Esophagus muscularis mucosa (tissue), 4 donors: ENCODE results near the gene DTX1. TPM values are rescaled to one million over a fixed set of nuclear protein-coding genes. Genes with fewer than 3 reads are reported as not detected.
A peak's percentile ranks its signal among the peaks of the same experiment; 100 is the strongest.

Experiments
- DNase-seq: peaks from one replicate; pipeline ENCODE4 v3.0.0-alpha.2; 2017; ENCODE audit errors: extremely low spot score
- H3K27ac ChIP-seq, 4 donors: fragments of 200-600 bp; sonication (generic); replicated peaks in 1 of 4; 1 replicate in 3 of 4; 2 replicates in 1 of 4; pipeline ENCODE4 v1.5.1; 2016 to 2019; ENCODE audit warnings: mild to moderate bottlenecking in 1 of 4
- H3K27me3 ChIP-seq, 4 donors: fragments of 200-600 bp; sonication (generic); one replicate each; pipeline versions ENCODE4 v1.5.1 to v1.6.0; 2016 to 2019
- H3K36me3 ChIP-seq, 4 donors: fragments of 200-600 bp; sonication (generic); one replicate each; pipeline ENCODE4 v1.5.1; 2016 to 2019
- H3K4me1 ChIP-seq, 4 donors: fragments of 200-600 bp; sonication (generic); one replicate each; pipeline ENCODE4 v1.5.1; 2016 to 2019
- H3K4me3 ChIP-seq, 4 donors: fragments of 200-600 bp; sonication (generic); 1 replicate in 2 of 4; 2 replicates in 2 of 4; pipeline ENCODE4 v1.5.1; 2016 to 2019; ENCODE audit warnings: mild to moderate bottlenecking in 4 of 4, moderate library complexity in 1 of 4
- H3K9me3 ChIP-seq, 4 donors: fragments of 200-600 bp; sonication (generic); 1 replicate in 3 of 4; 2 replicates in 1 of 4; pipeline ENCODE4 v1.5.1; 2016 to 2019
- CTCF ChIP-seq, 3 experiments: fragments of 200-600 bp in 2 of 3; fragments of 450-650 bp in 1 of 3; sonication (generic) in 2 of 3; IDR thresholded peaks; one replicate each; pipeline ENCODE4 v1.5.1; 2017 to 2019; ENCODE audit warnings: antibody characterized with exemption in 3 of 3, mild to moderate bottlenecking in 2 of 3, moderate library complexity in 1 of 3
- EP300 ChIP-seq: sonication (generic); formaldehyde crosslinking; IDR thresholded peaks from one replicate; pipeline ENCODE4 v1.6.1; 2017; ENCODE audit warnings: antibody characterized with exemption
- POLR2A ChIP-seq: fragments of 450-650 bp; IDR thresholded peaks from one replicate; pipeline ENCODE4 v1.6.1; 2017; ENCODE audit warnings: antibody characterized with exemption, moderate library complexity, mild to moderate bottlenecking, low read depth
- POLR2AphosphoS5 ChIP-seq, 2 donors: sonication (generic); formaldehyde crosslinking; IDR thresholded peaks; one replicate each; pipeline ENCODE4 v1.6.1; 2017; ENCODE audit warnings: antibody characterized with exemption in 2 of 2
- WGBS: methylation state at CpG from one replicate; pipeline ENCODE4 v1.1.5; 2018; 5-methylcytosine and 5-hydroxymethylcytosine counted together
- intact Hi-C: fragments of 100-400 bp; cut with DNase I; formaldehyde crosslinking; loops from one replicate; pipeline ENCODE4 v1.15.1; 2023
- total RNA-seq, 4 donors: library from RNA; depleted of rRNA; stranded (reverse); fragments of >200 nt; gene quantifications; one replicate each; pipeline versions ENCODE4 v1.1.0 to v1.2.1, GENCODE V29; 2016

DTX1 gene
- total RNA-seq, 4 donors from 2014 or later = 3.6 to 6.1 (median 4.9) TPM

GRCh38 chr12:113070117-113070906, 13.8 kb downstream of the DTX1 start:
- intact Hi-C loops = no loop called here
- Histone ChIP-seq H3K27ac (peak overlapping the region in 1 of 4 donors; percentile 27), H3K27me3 (peaks cover 0 to 34% (median 0%) of the 10 kb centered on the region in 4 donors), H3K4me1 (peaks cover 0 to 16% (median 9%) of the 10 kb centered on the region in 4 donors), H3K9me3 (no peaks in the 10 kb centered on the region), H3K36me3 (no peaks in the 10 kb centered on the region), H3K4me3 (no peak overlapping the region)
- TF ChIP-seq POLR2AphosphoS5 (IDR thresholded peaks at IDR 0.05) (no peak), EP300 (no peak), POLR2A (no peak), CTCF (IDR thresholded peaks at IDR 0.05) (no peak)
- 80% methylated on average over 6 of the region's 15 CpGs for WGBS
- DNase-seq = no peak

- no peak for DNase-seq
- WGBS = 80% methylated on average over 17 of the region's 21 CpGs
- H3K27ac ChIP-seq = peak overlapping the region in 3 of 4 donors; percentile 49 to 64 (median 51)
- no peaks in the 10 kb centered on the region for H3K9me3 ChIP-seq
- intact Hi-C loops = no loop called here
- H3K4me1 ChIP-seq = peaks cover 0 to 16% (median 9%) of the 10 kb centered on the region in 4 donors
- H3K4me3 ChIP-seq = no peak overlapping the region
- no peaks in the 10 kb centered on the region for H3K36me3 ChIP-seq
- peaks cover 0 to 28% (median 0%) of the 10 kb centered on the region in 4 donors for H3K27me3 ChIP-seq
- TF ChIP-seq EP300 (no peak), CTCF (IDR thresholded peaks at IDR 0.05) (no peak), POLR2A (no peak)
These were observed 14.9 kb downstream of the DTX1 start for GRCh38 chr12:113071135-113072112.

DNA sequence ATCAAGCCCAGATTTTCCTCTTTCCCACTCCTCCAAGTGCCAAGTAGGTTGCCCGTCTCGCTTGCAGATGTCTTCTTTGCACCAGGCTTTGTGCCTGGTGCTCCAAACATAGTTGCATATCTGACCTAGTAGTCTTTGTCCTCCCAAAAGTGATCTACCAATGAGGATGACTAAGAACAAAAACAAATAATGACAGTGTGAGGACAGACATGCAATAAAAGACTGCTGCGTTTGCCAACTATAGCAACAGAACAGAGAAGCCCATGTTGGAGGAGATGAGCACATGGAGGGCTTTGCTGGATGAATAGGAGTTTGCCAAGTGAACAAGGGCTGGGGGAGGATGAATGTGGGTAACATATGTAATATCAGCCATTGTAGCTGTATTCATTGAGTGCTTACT, 15.6 kb downstream of the DTX1 start:
- Histone ChIP-seq H3K36me3 (no peaks in the 10 kb centered on the region), H3K9me3 (no peaks in the 10 kb centered on the region), H3K27me3 (peaks cover 0 to 28% (median 0%) of the 10 kb centered on the region in 4 donors), H3K27ac (no peak overlapping the region), H3K4me1 (peaks cover 0 to 16% (median 9%) of the 10 kb centered on the region in 4 donors), H3K4me3 (no peak overlapping the region)
- intact Hi-C loops = no loop called here
- WGBS = 79% methylated on average over 3 of the region's 3 CpGs
- TF ChIP-seq POLR2A (no peak), EP300 (no peak), CTCF (IDR thresholded peaks at IDR 0.05) (no peak), POLR2AphosphoS5 (IDR thresholded peaks at IDR 0.05) (no peak)
- no peak for DNase-seq

- no peak for DNase-seq
- peaks cover 0 to 33% (median 3%) of the 10 kb centered on the region in 4 donors for H3K27me3 ChIP-seq
- no peaks in the 10 kb centered on the region for H3K9me3 ChIP-seq
- H3K4me3 ChIP-seq = no peak overlapping the region
- intact Hi-C loops = no loop called here
- no peaks in the 10 kb centered on the region for H3K36me3 ChIP-seq
- H3K27ac ChIP-seq = no peak overlapping the region
- TF ChIP-seq EP300 (no peak), POLR2A (no peak), CTCF (IDR thresholded peaks at IDR 0.05) (no peak), POLR2AphosphoS5 (IDR thresholded peaks at IDR 0.05) (no peak)
- 80% methylated on average over 3 of the region's 3 CpGs for WGBS
- H3K4me1 ChIP-seq = peaks cover 0 to 16% (median 9%) of the 10 kb centered on the region in 4 donors
These were observed 17.1 kb downstream of the DTX1 start for GRCh38 chr12:113073586-113073985.
